ENCODE results near the gene LAMTOR2. TPM values are rescaled to one million over a fixed set of nuclear protein-coding genes. Genes with fewer than 3 reads are reported as not detected.
A peak's percentile ranks its signal among the peaks of the same experiment; 100 is the strongest.

The LAMTOR2 gene
- total and polyA plus RNA-seq, 2 experiments from 2014 or later = 48.5 to 142 TPM

- DNase-seq (ENCODE audit: low spot score) = no peak
- Histone ChIP-seq H3K27ac (peak overlapping the region; percentile 49), H3K79me2 (peaks cover 74% of the 10 kb centered on the region)
Measured at GRCh38 chr1:156077430-156077760, 22.8 kb downstream of the LAMTOR2 start.

GRCh38 chr1:156078728-156079127 lies 24.1 kb downstream of the LAMTOR2 start:
- H2AFZ ChIP-seq = no peak overlapping the region
- no peak for DNase-seq (ENCODE audit: low spot score)
- no peaks in the 10 kb centered on the region for H3K9me3 ChIP-seq (ENCODE audit: low read depth)
- H3K4me3 ChIP-seq = no peak overlapping the region
- WGBS (ENCODE audit: low lambda C conversion rate, missing lambda C conversion rate) = 60% methylated on average over 5 of the region's 5 CpGs
- H3K27ac ChIP-seq = peak overlapping the region; percentile 49
- no peak for TF ChIP-seq CTCF (IDR thresholded peaks at IDR 0.05; ENCODE audit: poor library complexity)
- no peak for TF ChIP-seq EZH2 (IDR thresholded peaks at IDR 0.05; ENCODE audit: borderline replicate concordance)
- no peak for TF ChIP-seq EZH2phosphoT487 (IDR thresholded peaks at IDR 0.05; ENCODE audit: low read depth, severe bottlenecking, unreplicated experiment)
- H3K4me1 ChIP-seq (ENCODE audit: insufficient read depth) = peaks cover 25% of the 10 kb centered on the region
- H3K79me2 ChIP-seq = peaks cover 79% of the 10 kb centered on the region
- no peaks in the 10 kb centered on the region for H3K9me2 ChIP-seq (replicated peaks; ENCODE audit: insufficient read depth)
- no peaks in the 10 kb centered on the region for H3K36me3 ChIP-seq (replicated peaks; ENCODE audit: insufficient read depth, low read depth)
- H4K20me1 ChIP-seq (ENCODE audit: insufficient read depth, poor library complexity, severe bottlenecking) = peaks cover 48% of the 10 kb centered on the region
- peak overlapping the region; percentile 88 for H3K4me2 ChIP-seq
- no peaks in the 10 kb centered on the region for H3K27me3 ChIP-seq

More at GRCh38 chr1:156077430-156077760, 22.8 kb downstream of the LAMTOR2 start:
- Histone ChIP-seq H3K27me3 (no peaks in the 10 kb centered on the region), H3K9me2 (replicated peaks; ENCODE audit: insufficient read depth) (no peaks in the 10 kb centered on the region), H2AFZ (no peak overlapping the region), H3K4me2 (peak overlapping the region; percentile 88), H3K4me3 (no peak overlapping the region), H4K20me1 (ENCODE audit: insufficient read depth, poor library complexity, severe bottlenecking) (peaks cover 47% of the 10 kb centered on the region), H3K9me3 (ENCODE audit: low read depth) (no peaks in the 10 kb centered on the region), H3K36me3 (replicated peaks; ENCODE audit: insufficient read depth, low read depth) (no peaks in the 10 kb centered on the region), H3K4me1 (ENCODE audit: insufficient read depth) (peaks cover 22% of the 10 kb centered on the region)
- TF ChIP-seq CTCF (IDR thresholded peaks at IDR 0.05; ENCODE audit: poor library complexity) (no peak), EZH2 (IDR thresholded peaks at IDR 0.05; ENCODE audit: borderline replicate concordance) (no peak), EZH2phosphoT487 (IDR thresholded peaks at IDR 0.05; ENCODE audit: low read depth, severe bottlenecking, unreplicated experiment) (no peak)
- 77% methylated on average over 18 of the region's 19 CpGs for WGBS (ENCODE audit: low lambda C conversion rate, missing lambda C conversion rate)

- Histone ChIP-seq H3K4me2 (peak overlapping the region; percentile 88), H3K36me3 (replicated peaks; ENCODE audit: insufficient read depth, low read depth) (no peaks in the 10 kb centered on the region), H3K27ac (peak overlapping the region; percentile 93), H3K4me1 (ENCODE audit: insufficient read depth) (peaks cover 35% of the 10 kb centered on the region), H3K79me2 (peaks cover 88% of the 10 kb centered on the region), H4K20me1 (ENCODE audit: insufficient read depth, poor library complexity, severe bottlenecking) (peaks cover 49% of the 10 kb centered on the region), H2AFZ (no peak overlapping the region), H3K9me3 (ENCODE audit: low read depth) (no peaks in the 10 kb centered on the region), H3K27me3 (no peaks in the 10 kb centered on the region), H3K4me3 (peak overlapping the region; percentile 91), H3K9me2 (replicated peaks; ENCODE audit: insufficient read depth) (no peaks in the 10 kb centered on the region)
- WGBS (ENCODE audit: low lambda C conversion rate, missing lambda C conversion rate) = 48% methylated on average over 5 of the region's 5 CpGs
- DNase-seq (ENCODE audit: low spot score) = no peak
- no peak for TF ChIP-seq EZH2phosphoT487 (IDR thresholded peaks at IDR 0.05; ENCODE audit: low read depth, severe bottlenecking, unreplicated experiment)
- no peak for TF ChIP-seq EZH2 (IDR thresholded peaks at IDR 0.05; ENCODE audit: borderline replicate concordance)
- TF ChIP-seq CTCF (IDR thresholded peaks at IDR 0.05; ENCODE audit: poor library complexity) = no peak
Measured at GRCh38 chr1:156079762-156080161, 25.2 kb downstream of the LAMTOR2 start.
